ENCODE measurements around the gene TEX12. TPM values are rescaled to one million over a fixed set of nuclear protein-coding genes. Genes with fewer than 3 reads are reported as not detected.

The TEX12 gene
- total and polyA plus RNA-seq, 2 of the 4 experiments (the other 2 are of a cell fraction): 0.12 TPM; not detected in 1

GRCh38 chr11:112121981-112122615, 45.1 kb upstream of the TEX12 start:
- dilution Hi-C loops (cut with HindIII; ENCODE audit: low sequenced_read_pairs, unreplicated experiment): no loop called here
- H3K36me3 ChIP-seq (ENCODE audit: control insufficient read depth, insufficient read depth, low read length): no peaks in the 10 kb centered on the region
- H2BK5ac ChIP-seq (ENCODE audit: low read depth, low read length, poor library complexity, severe bottlenecking): no peak overlapping the region
- ATAC-seq (ENCODE audit: low read depth) (no peak), DNase-seq (no peak)
- TF ChIP-seq, protein P1, sequence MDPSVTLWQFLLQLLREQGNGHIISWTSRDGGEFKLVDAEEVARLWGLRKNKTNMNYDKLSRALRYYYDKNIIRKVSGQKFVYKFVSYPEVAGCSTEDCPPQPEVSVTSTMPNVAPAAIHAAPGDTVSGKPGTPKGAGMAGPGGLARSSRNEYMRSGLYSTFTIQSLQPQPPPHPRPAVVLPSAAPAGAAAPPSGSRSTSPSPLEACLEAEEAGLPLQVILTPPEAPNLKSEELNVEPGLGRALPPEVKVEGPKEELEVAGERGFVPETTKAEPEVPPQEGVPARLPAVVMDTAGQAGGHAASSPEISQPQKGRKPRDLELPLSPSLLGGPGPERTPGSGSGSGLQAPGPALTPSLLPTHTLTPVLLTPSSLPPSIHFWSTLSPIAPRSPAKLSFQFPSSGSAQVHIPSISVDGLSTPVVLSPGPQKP (IDR thresholded peaks at IDR 0.05; ENCODE audit: borderline replicate concordance, low read depth, low read length): no peak
- TF ChIP-seq RFX5 (IDR thresholded peaks at IDR 0.05; ENCODE audit: low read depth, low read length) (no peak), MAZ (IDR thresholded peaks at IDR 0.05; ENCODE audit: borderline replicate concordance, low read depth, low read length) (no peak), NFE2L2 (IDR thresholded peaks at IDR 0.05; ENCODE audit: low read depth, low read length) (no peak), BHLHE40 (IDR thresholded peaks at IDR 0.05; ENCODE audit: low read depth, low read length) (no peak), CEBPB (IDR thresholded peaks at IDR 0.05; ENCODE audit: low read depth, low read length) (no peak), SMC3 (IDR thresholded peaks at IDR 0.05; ENCODE audit: low read depth, low read length) (no peak)
- TF ChIP-seq, protein P2, sequence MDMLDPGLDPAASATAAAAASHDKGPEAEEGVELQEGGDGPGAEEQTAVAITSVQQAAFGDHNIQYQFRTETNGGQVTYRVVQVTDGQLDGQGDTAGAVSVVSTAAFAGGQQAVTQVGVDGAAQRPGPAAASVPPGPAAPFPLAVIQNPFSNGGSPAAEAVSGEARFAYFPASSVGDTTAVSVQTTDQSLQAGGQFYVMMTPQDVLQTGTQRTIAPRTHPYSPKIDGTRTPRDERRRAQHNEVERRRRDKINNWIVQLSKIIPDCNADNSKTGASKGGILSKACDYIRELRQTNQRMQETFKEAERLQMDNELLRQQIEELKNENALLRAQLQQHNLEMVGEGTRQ (IDR thresholded peaks at IDR 0.05; ENCODE audit: low read depth, low read length): no peak
- no peaks in the 10 kb centered on the region for H3K9me1 ChIP-seq (ENCODE audit: insufficient read depth, low read length)
- H3K23ac ChIP-seq (ENCODE audit: low read depth, low read length): no peak overlapping the region
- H3K27me3 ChIP-seq (ENCODE audit: control insufficient read depth, insufficient read depth, low read length): no peaks in the 10 kb centered on the region
- H2AK5ac ChIP-seq (ENCODE audit: low read depth, low read length): peak overlapping the region; percentile 70; the same call in 1 of the 2 replicates
- no peak overlapping the region for H3K4me3 ChIP-seq (ENCODE audit: insufficient read depth, low read depth, low read length)
- POLR2A ChIA-PET (ENCODE audit: unreplicated experiment): interaction anchor here (0.6 kb wide), 1 partner anchor 262 kb away, joined by 4 read pairs; no protein-coding TSS in a partner anchor
- no peaks in the 10 kb centered on the region for H4K20me1 ChIP-seq (ENCODE audit: insufficient read depth, low read length)
- no peak overlapping the region for H3K18ac ChIP-seq (ENCODE audit: low read depth, low read length)
- no TSS peak for BruUV-seq (replicated peaks)
- H3K9me3 ChIP-seq (ENCODE audit: control insufficient read depth, insufficient read depth, low read length): no peaks in the 10 kb centered on the region
- no peak overlapping the region; the same call in 1 of the 2 replicates for H4K91ac ChIP-seq (ENCODE audit: insufficient read depth, low read depth, low read length)
- no peak overlapping the region for H4K8ac ChIP-seq (ENCODE audit: low read depth in 2 of 2, low read length in 2 of 2)
- H3K56ac ChIP-seq (ENCODE audit: extremely low read depth, insufficient read depth, low read length): no peak overlapping the region
- H2BK120ac ChIP-seq (ENCODE audit: low read depth, low read length): peak overlapping the region; percentile 38; the same call in 1 of the 2 replicates
- H2BK15ac ChIP-seq (ENCODE audit: low read depth, low read length): no peak overlapping the region; the same call in 2 of the 3 replicates
- H3K27ac ChIP-seq (ENCODE audit: insufficient read depth, low read length): no peak overlapping the region
- no peak overlapping the region for H2AK9ac ChIP-seq (replicated peaks; ENCODE audit: low read depth, low read length, poor library complexity)
- intact Hi-C loops (cut with micrococcal nuclease): loop anchor here (5.0 kb wide), 1 partner anchor 35 kb away; no protein-coding TSS in a partner anchor
- no peaks in the 10 kb centered on the region for H3K79me1 ChIP-seq (ENCODE audit: low read depth in 1 of 2, low read length in 2 of 2)
- no peak overlapping the region; the same call in 1 of the 2 replicates for H3K4ac ChIP-seq (ENCODE audit: low read depth, low read length)
- in situ Hi-C loops (cut with MboI; ENCODE audit: low sequenced_read_pairs): loop anchor here (25.0 kb wide), 1 partner anchor 1165 kb away; no protein-coding TSS in a partner anchor
- H2BK20ac ChIP-seq (ENCODE audit: low read depth, low read length): peak overlapping the region; percentile 60; the same call in 1 of the 2 replicates
- H3K4me1 ChIP-seq (ENCODE audit: control insufficient read depth, insufficient read depth, low read length): peaks cover 5% of the 10 kb centered on the region; the same call in 1 of the 2 replicates
- H2AFZ ChIP-seq (replicated peaks; ENCODE audit: low read length, poor library complexity): no peak overlapping the region
- H3K9ac ChIP-seq (ENCODE audit: low read depth, low read length): no peak overlapping the region
- 83% methylated on average over 1 of the region's 5 CpGs; no CpG with 5 or more reads in 1 of the 2 experiments for WGBS, 2 experiments (ENCODE audit: extremely low coverage in 2 of 2, insufficient read length in 1 of 2)
- CTCF ChIA-PET: interaction anchor here (1.0 to 2.9 kb wide), 3 partner anchors 9 to 35 kb away, joined by 3 to 19 read pairs (median 3); no protein-coding TSS in a partner anchor
- H3K4me2 ChIP-seq (ENCODE audit: low read depth, low read length): no peak overlapping the region
- H3K14ac ChIP-seq (replicated peaks; ENCODE audit: low read depth, low read length): no peak overlapping the region
- H4K5ac ChIP-seq (ENCODE audit: low read depth, low read length): no peak overlapping the region

Measured in IMR-90 (cell line).